A549 (cell line): Measurements from ENCODE around the gene SLC2A8. TPM values are rescaled to one million over a fixed set of nuclear protein-coding genes. Genes with fewer than 3 reads are reported as not detected.

Source experiments
- ATAC-seq, 2 experiments: fragments of 200-7000 bp in 1 of 2; fragments of >200 bp in 1 of 2; cut with Nextera tagmentation in 1 of 2; cut with Tn5 transposase in 1 of 2; 3 replicates each; pipeline versions ENCODE4 v1.8.0 to v1.9.1; 2018 to 2020; ENCODE audit warnings: mild to moderate bottlenecking in 1 of 2, moderate library complexity in 1 of 2
- CTCF ChIA-PET: fragments of 300-600 bp; sonication (Branson Sonifier 250); formaldehyde crosslinking; extraction: SDS; loops from one replicate; lab custom pipeline; 2021; ENCODE audit warnings: antibody characterized with exemption, inconsistent platforms; lab: Yijun Ruan, JAX
- POLR2A ChIA-PET: fragments of 350-600 bp; formaldehyde crosslinking; extraction: SDS; loops from one replicate; lab custom pipeline; 2021; ENCODE audit warnings: antibody characterized with exemption, inconsistent platforms; lab: Yijun Ruan, JAX
- DNase-seq, 2 experiments: peaks; one replicate each; pipeline versions ENCODE4 v3.0.0 to v3.0.0-alpha.2; 2011 to 2016; ENCODE audit warnings: low read depth in 1 of 2, low spot score in 1 of 2
- FAIRE-seq: peaks from 2 replicates; lab custom pipeline; 2011; peaks lifted over from hg19 to GRCh38; lab: Jason Lieb, UNC
- H3K27ac ChIP-seq, 2 experiments: fragments of >200 bp; sonication (Bioruptor Twin); formaldehyde crosslinking; 3 replicates each; pipeline ENCODE4 v1.5.1; 2016 to 2017
- H3K4me1 ChIP-seq: fragments of >200 bp; sonication (Bioruptor Twin); formaldehyde crosslinking; 3 replicates; pipeline ENCODE4 v1.6.1; 2016
- H3K4me2 ChIP-seq: fragments of >200 bp; sonication (Bioruptor Twin); formaldehyde crosslinking; 3 replicates; pipeline ENCODE4 v1.6.1; 2016
- H3K4me3 ChIP-seq: fragments of >200 bp; sonication (Bioruptor Twin); formaldehyde crosslinking; 3 replicates; pipeline ENCODE4 v1.5.1; 2016
- H3K9me3 ChIP-seq: fragments of >200 bp; sonication (Bioruptor Twin); formaldehyde crosslinking; 3 replicates; pipeline ENCODE4 v1.6.1; 2016
- E2F6 ChIP-seq: IDR thresholded peaks from 2 replicates; pipeline ENCODE4 v1.6.1; 2012; ENCODE audit warnings: low read depth, borderline replicate concordance
- HOXA7 ChIP-seq: fragments of 250-450 bp; sonication (Bioruptor Pico); IDR thresholded peaks from 2 replicates; pipeline ENCODE4 v1.5.0; 2020; ENCODE audit warnings: mild to moderate bottlenecking, moderate library complexity
- HOXB13 ChIP-seq: fragments of 250-450 bp; sonication (Bioruptor Pico); IDR thresholded peaks from 2 replicates; pipeline ENCODE4 v1.5.0; 2020; ENCODE audit warnings: low read depth, mild to moderate bottlenecking, moderate library complexity
- HOXB5 ChIP-seq: fragments of 250-450 bp; sonication (Bioruptor Pico); IDR thresholded peaks from 2 replicates; pipeline ENCODE4 v1.5.0; 2020; ENCODE audit warnings: mild to moderate bottlenecking, moderate library complexity
- MAFK ChIP-seq: fragments of 450-650 bp; IDR thresholded peaks from 2 replicates; pipeline ENCODE4 v1.6.1; 2014; ENCODE audit not compliant: partially characterized antibody
- MAZ ChIP-seq: fragments of 150-350 bp; IDR thresholded peaks from 2 replicates; pipeline ENCODE4 v1.6.1; 2014; ENCODE audit warnings: antibody characterized with exemption, low read depth, low read length, borderline replicate concordance
- MYC ChIP-seq: IDR thresholded peaks from 2 replicates; pipeline ENCODE4 v1.6.1; 2012; ENCODE audit warnings: mild to moderate bottlenecking, inconsistent platforms, low read length, improper control_type of control experiment, borderline replicate concordance
- NFE2L2 ChIP-seq: fragments of 150-350 bp; conservative IDR thresholded peaks from 2 replicates; pipeline ENCODE4 v1.6.1; 2014; ENCODE audit warnings: low read length
- NPAS2 ChIP-seq: fragments of 250-450 bp; sonication (Bioruptor Pico); IDR thresholded peaks from 2 replicates; pipeline ENCODE4 v1.8.0; 2022; ENCODE audit warnings: mild to moderate bottlenecking, moderate library complexity, borderline replicate concordance
- NR3C1 ChIP-seq: fragments of >200 bp; sonication (Bioruptor Twin); formaldehyde crosslinking; IDR thresholded peaks from 3 replicates; pipeline ENCODE4 v1.6.1; 2017
- RAD21 ChIP-seq, 2 experiments: fragments of >200 bp in 1 of 2; sonication (Bioruptor Twin) in 1 of 2; formaldehyde crosslinking in 1 of 2; IDR thresholded peaks in 1 of 2; conservative IDR thresholded peaks in 1 of 2; 2 replicates in 1 of 2; 3 replicates in 1 of 2; pipeline ENCODE4 v1.6.1; 2012 to 2018; ENCODE audit warnings: inconsistent platforms in 1 of 2
- TP53 ChIP-seq: fragments of 250-450 bp; sonication (Bioruptor Pico); IDR thresholded peaks from 2 replicates; pipeline ENCODE4 v1.5.0; 2021; ENCODE audit warnings: mild to moderate bottlenecking, moderate library complexity
- USF2 ChIP-seq: fragments of 450-650 bp; IDR thresholded peaks from 2 replicates; pipeline ENCODE4 v1.6.1; 2014; ENCODE audit warnings: antibody characterized with exemption
- WGBS: methylation state at CpG from one replicate; pipeline ENCODE4 v1.1.6; 2017; ENCODE audit errors: missing lambda C conversion rate; 5-methylcytosine and 5-hydroxymethylcytosine counted together
- polyA plus RNA-seq, 4 experiments: library from polyadenylated mRNA; depleted of rRNA in 3 of 4; stranded (reverse); fragments of >200 nt; fragmentation: RNase III in 1 of 4; extraction: RNeasy Plus Mini Kit Qiagen cat#74134 plus additional on column Dnase treatment in 1 of 4; gene quantifications; 2 replicates in 3 of 4; 3 replicates in 1 of 4; pipeline ENCODE4 v1.2.3, GENCODE V29; 2011 to 2017
- TF ChIP-seq, protein P1 (sequence below): fragments of 150-350 bp; IDR thresholded peaks from 2 replicates; pipeline ENCODE4 v1.6.1; 2014; ENCODE audit warnings: low read depth, mild to moderate bottlenecking, low read length
- TF ChIP-seq, protein P2 (sequence below): fragments of >200 bp; sonication (Bioruptor Twin); formaldehyde crosslinking; IDR thresholded peaks from 3 replicates; pipeline ENCODE4 v1.5.1; 2016
- TF ChIP-seq, protein P3 (sequence below): fragments of >200 bp; sonication (Bioruptor Twin); formaldehyde crosslinking; IDR thresholded peaks from 2 replicates; pipeline ENCODE4 v1.6.1; 2016
- TF ChIP-seq, protein P4 (sequence below): IDR thresholded peaks from 2 replicates; pipeline ENCODE4 v1.6.1; 2012

SLC2A8 gene
- polyA plus RNA-seq, 2 of the 4 experiments (the other 2 are of a cell fraction), result 7.3 to 16.0 TPM

- WGBS, result 84% methylated on average over 2 of the region's 2 CpGs
- ATAC-seq (no peak), DNase-seq (no peak), FAIRE-seq (no peak)
- Histone ChIP-seq H3K9me3 (no peaks in the 10 kb centered on the region), H3K4me3 (no peak overlapping the region), H3K27ac (no peak overlapping the region), H3K4me1 (peaks cover 28% of the 10 kb centered on the region)
- POLR2A ChIA-PET, result no interaction called here
- TF ChIP-seq, protein P1, sequence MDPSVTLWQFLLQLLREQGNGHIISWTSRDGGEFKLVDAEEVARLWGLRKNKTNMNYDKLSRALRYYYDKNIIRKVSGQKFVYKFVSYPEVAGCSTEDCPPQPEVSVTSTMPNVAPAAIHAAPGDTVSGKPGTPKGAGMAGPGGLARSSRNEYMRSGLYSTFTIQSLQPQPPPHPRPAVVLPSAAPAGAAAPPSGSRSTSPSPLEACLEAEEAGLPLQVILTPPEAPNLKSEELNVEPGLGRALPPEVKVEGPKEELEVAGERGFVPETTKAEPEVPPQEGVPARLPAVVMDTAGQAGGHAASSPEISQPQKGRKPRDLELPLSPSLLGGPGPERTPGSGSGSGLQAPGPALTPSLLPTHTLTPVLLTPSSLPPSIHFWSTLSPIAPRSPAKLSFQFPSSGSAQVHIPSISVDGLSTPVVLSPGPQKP, result no peak
- TF ChIP-seq RAD21 (conservative IDR thresholded peaks at IDR 0.05 in 1 of 2, IDR thresholded peaks at IDR 0.05 in 1 of 2), result peak in 1 of 2 experiments; percentile 21; a peak in 1 of 5 replicates
- TF ChIP-seq, all 56 proteins: peak for 1
- H3K4me2 ChIP-seq, result no peak overlapping the region
- CTCF ChIA-PET, result interaction anchor here (0.7 to 2.7 kb wide), 5 partner anchors 46 to 179 kb away, joined by 3 to 9 read pairs (median 6); no protein-coding TSS in a partner anchor
Measured at GRCh38 chr9:127393645-127394044, 3.3 kb upstream of the SLC2A8 start.

DNA sequence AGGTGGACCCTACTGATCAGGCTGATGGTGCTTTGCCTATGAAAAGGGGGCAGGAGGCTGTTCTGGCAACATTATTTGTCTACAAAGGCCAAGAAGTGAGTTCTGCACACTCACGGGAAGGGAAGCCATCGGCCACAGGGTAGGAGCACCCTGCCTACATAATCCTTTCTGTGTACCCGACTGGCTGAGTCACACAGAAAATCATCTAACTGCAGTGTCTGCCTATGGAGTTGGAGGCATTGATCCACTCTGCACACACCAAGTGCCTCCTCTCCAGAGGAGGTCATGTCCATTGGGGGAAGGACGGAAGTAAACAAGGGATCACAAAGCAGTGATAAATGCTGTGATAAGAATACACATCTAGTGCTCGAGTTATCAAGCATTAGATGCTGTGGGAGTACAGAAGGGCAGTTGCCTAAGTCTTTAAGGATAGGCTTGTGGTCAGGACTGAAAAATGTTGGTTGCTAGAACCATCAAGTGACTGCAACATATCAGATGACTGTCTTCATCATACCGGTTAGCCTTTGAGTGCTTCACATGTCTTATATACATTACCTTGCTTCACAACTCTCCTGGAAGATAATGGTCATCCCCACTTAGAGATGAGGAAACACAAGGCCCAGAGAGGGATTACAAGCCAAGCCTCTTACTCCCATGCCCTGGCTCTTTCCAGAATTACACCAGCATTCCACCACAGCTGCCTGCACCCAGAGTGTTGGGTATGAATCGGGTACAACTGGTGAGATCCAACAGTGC lies 1.3 kb upstream of the SLC2A8 start:
- H3K4me3 ChIP-seq, result peak overlapping the region; percentile 48
- H3K4me2 ChIP-seq, result peak overlapping the region; percentile 83
- FAIRE-seq, result no peak
- 84% methylated on average over 7 of the region's 7 CpGs for WGBS
- ChIA-PET POLR2A (interaction anchor here (1.1 to 2.2 kb wide), 4 partner anchors 28 to 481 kb away, joined by 4 to 25 read pairs (median 8); partner anchors contain the start of genes LRSAM1, RALGPS1, RPL12 and ZNF79), CTCF (interaction anchor here (0.9 to 6.6 kb wide), 7 partner anchors 10 to 455 kb away, joined by 3 to 33 read pairs (median 12); no protein-coding TSS in a partner anchor)
- H3K4me1 ChIP-seq, result peaks cover 9% of the 10 kb centered on the region; the same call in 2 of the 3 replicates
- no peak for ATAC-seq
- H3K9me3 ChIP-seq, result no peaks in the 10 kb centered on the region
- H3K27ac ChIP-seq, result peak overlapping the region in 1 of 2 experiments; percentile 80; a peak in 5 of 6 replicates
- TF ChIP-seq MAZ (no peak), NFE2L2 (no peak), NPAS2 (CRISPR knock-in tag) (no peak), HOXB13 (CRISPR knock-in tag) (no peak), HOXA7 (CRISPR knock-in tag) (no peak), TP53 (CRISPR knock-in tag) (no peak)
- TF ChIP-seq, protein P2, sequence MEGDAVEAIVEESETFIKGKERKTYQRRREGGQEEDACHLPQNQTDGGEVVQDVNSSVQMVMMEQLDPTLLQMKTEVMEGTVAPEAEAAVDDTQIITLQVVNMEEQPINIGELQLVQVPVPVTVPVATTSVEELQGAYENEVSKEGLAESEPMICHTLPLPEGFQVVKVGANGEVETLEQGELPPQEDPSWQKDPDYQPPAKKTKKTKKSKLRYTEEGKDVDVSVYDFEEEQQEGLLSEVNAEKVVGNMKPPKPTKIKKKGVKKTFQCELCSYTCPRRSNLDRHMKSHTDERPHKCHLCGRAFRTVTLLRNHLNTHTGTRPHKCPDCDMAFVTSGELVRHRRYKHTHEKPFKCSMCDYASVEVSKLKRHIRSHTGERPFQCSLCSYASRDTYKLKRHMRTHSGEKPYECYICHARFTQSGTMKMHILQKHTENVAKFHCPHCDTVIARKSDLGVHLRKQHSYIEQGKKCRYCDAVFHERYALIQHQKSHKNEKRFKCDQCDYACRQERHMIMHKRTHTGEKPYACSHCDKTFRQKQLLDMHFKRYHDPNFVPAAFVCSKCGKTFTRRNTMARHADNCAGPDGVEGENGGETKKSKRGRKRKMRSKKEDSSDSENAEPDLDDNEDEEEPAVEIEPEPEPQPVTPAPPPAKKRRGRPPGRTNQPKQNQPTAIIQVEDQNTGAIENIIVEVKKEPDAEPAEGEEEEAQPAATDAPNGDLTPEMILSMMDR, result no peak
- TF ChIP-seq, protein P3, sequence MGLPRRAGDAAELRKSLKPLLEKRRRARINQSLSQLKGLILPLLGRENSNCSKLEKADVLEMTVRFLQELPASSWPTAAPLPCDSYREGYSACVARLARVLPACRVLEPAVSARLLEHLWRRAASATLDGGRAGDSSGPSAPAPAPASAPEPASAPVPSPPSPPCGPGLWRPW, result no peak
- DNase-seq, result no peak

DNA sequence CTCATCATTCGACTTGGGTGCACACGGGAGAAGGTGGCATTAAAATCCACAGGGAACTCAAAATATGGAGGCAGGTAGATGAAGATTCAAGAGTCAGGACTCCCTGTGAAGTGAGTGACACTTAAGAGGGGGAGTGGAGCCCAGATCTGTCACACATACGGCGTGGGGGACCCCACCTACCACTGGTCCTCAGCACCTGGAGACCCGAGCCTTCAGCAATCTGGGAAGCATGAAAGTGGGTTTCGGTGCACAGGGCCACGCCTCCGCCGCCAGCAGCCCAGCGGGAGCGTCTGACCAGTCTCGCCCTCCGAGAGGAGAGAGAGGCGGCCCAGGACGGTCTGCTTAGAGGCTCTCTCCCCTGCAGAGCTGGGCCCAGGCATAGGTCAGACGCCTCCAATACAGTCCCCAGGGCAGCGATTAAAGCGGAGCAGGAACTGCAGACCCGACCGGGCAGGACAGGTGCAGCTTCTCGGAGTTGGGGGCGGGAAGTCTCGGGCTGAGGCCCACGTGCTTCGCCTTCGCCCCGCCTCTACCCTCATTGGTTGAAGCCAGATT lies 639 bp upstream of the SLC2A8 start:
- CTCF ChIA-PET, result interaction anchor here (0.8 to 6.6 kb wide), 25 partner anchors 11 to 455 kb away, joined by 3 to 33 read pairs (median 7); no protein-coding TSS in a partner anchor
- H3K4me2 ChIP-seq, result peak overlapping the region; percentile 83
- H3K4me3 ChIP-seq, result peak overlapping the region; percentile 48
- no peaks in the 10 kb centered on the region for H3K9me3 ChIP-seq
- DNase-seq (no peak), FAIRE-seq (no peak), ATAC-seq (peak; percentile 55)
- H3K27ac ChIP-seq, result peak overlapping the region; percentile 41 to 80; a peak in 5 of 6 replicates
- POLR2A ChIA-PET, result interaction anchor here (0.5 to 2.2 kb wide), 12 partner anchors 8 to 520 kb away, joined by 3 to 25 read pairs (median 5); partner anchors contain the start of genes LRSAM1, RALGPS1, RPL12 and ZNF79
- WGBS, result 4% methylated on average over 12 of the region's 27 CpGs
- H3K4me1 ChIP-seq, result peaks cover 6% of the 10 kb centered on the region; the same call in 1 of the 3 replicates
- TF ChIP-seq NPAS2 (CRISPR knock-in tag), result no peak
- TF ChIP-seq E2F6, result peak; percentile 92
- TF ChIP-seq HOXB5 (CRISPR knock-in tag), result peak; percentile 64; the same call in 1 of the 2 replicates
- TF ChIP-seq, protein P4, sequence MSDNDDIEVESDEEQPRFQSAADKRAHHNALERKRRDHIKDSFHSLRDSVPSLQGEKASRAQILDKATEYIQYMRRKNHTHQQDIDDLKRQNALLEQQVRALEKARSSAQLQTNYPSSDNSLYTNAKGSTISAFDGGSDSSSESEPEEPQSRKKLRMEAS, result peak; percentile 95
- peak; percentile 73; the same call in 1 of the 2 replicates for TF ChIP-seq MYC
- peak; percentile 88 for TF ChIP-seq USF2
- no peak for TF ChIP-seq MAFK
- 0 out of 5 replicates have a peak, but pooled peaks of 1 of the 2 experiments have one; percentile 13 for TF ChIP-seq RAD21 (conservative IDR thresholded peaks at IDR 0.05 in 1 of 2, IDR thresholded peaks at IDR 0.05 in 1 of 2)
- no peak for TF ChIP-seq NR3C1
